ENCODE results near the gene PPIL3. TPM values are rescaled to one million over a fixed set of nuclear protein-coding genes. Genes with fewer than 3 reads are reported as not detected.

Gene PPIL3
- total and polyA plus RNA-seq, 10 donors = 20.3 to 180 (median 35.1) TPM

DNA sequence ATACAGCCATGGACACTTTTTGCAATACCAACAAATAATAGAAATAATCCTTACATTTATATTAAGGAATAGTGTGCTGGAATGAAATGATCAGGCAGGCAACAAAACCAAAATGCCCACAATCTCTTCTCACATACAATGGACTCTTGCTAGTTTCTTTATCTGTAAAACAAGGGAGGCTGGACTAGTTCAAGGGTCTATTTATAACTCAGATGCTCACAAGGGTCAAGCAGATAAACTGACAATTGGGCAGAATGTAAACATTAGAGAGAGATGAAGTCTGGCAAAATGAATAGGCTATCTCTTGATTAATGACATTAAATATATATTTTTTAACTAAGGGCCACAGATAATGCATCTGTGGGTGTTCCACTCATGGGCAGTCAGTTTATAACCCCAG is 11.4 kb downstream of the PPIL3 start:
- Histone ChIP-seq H3K36me3 (peaks cover 3 to 100% (median 83%) of the 10 kb centered on the region in 6 donors), H3K27me3 (replicated peaks in 1 of 7) (no peaks in the 10 kb centered on the region), H3K9me3 (no peaks in the 10 kb centered on the region), H3K4me3 (no peak overlapping the region), H3K27ac (no peak overlapping the region), H3K4me1 (no peaks in the 10 kb centered on the region)
- DNase-seq = no peak
- TF ChIP-seq POLR2A (IDR thresholded peaks at IDR 0.05) = no peak
- no peak for TF ChIP-seq POLR2AphosphoS5 (IDR thresholded peaks at IDR 0.05)
- TF ChIP-seq, protein P1, sequence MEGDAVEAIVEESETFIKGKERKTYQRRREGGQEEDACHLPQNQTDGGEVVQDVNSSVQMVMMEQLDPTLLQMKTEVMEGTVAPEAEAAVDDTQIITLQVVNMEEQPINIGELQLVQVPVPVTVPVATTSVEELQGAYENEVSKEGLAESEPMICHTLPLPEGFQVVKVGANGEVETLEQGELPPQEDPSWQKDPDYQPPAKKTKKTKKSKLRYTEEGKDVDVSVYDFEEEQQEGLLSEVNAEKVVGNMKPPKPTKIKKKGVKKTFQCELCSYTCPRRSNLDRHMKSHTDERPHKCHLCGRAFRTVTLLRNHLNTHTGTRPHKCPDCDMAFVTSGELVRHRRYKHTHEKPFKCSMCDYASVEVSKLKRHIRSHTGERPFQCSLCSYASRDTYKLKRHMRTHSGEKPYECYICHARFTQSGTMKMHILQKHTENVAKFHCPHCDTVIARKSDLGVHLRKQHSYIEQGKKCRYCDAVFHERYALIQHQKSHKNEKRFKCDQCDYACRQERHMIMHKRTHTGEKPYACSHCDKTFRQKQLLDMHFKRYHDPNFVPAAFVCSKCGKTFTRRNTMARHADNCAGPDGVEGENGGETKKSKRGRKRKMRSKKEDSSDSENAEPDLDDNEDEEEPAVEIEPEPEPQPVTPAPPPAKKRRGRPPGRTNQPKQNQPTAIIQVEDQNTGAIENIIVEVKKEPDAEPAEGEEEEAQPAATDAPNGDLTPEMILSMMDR (IDR thresholded peaks at IDR 0.05 in 8 of 11, conservative IDR thresholded peaks at IDR 0.05 in 3 of 11) = no peak
- intact Hi-C loops (cut with DNase I; ENCODE audit: low total_unique reads) = no loop called here

- peaks cover 3 to 90% (median 57%) of the 10 kb centered on the region in 6 donors for H3K36me3 ChIP-seq
- no peak for DNase-seq
- WGBS, 5 donors = 94 to 98% (median 94%) methylated on average over 6 of the region's 6 CpGs
These were observed 15.3 kb downstream of the PPIL3 start for GRCh38 chr2:200873560-200873959.

GRCh38 chr2:200871151-200871550 is 17.7 kb downstream of the PPIL3 start:
- intact Hi-C loops (cut with DNase I; ENCODE audit: low total_unique reads) = no loop called here
- peaks cover 0 to 14% (median 4%) of the 10 kb centered on the region in 6 donors for H3K4me1 ChIP-seq
- H3K4me3 ChIP-seq = no peak overlapping the region
- H3K27me3 ChIP-seq (replicated peaks in 1 of 7) = no peaks in the 10 kb centered on the region
- H3K36me3 ChIP-seq = peaks cover 0 to 66% (median 40%) of the 10 kb centered on the region in 6 donors
- TF ChIP-seq, protein P1 (IDR thresholded peaks at IDR 0.05 in 8 of 11, conservative IDR thresholded peaks at IDR 0.05 in 3 of 11) = no peak
- no peak for TF ChIP-seq POLR2A (IDR thresholded peaks at IDR 0.05)
- no peak for TF ChIP-seq POLR2AphosphoS5 (IDR thresholded peaks at IDR 0.05)
- WGBS, 5 donors = 68 to 83% (median 75%) methylated on average over 3 of the region's 3 CpGs
- DNase-seq = no peak
- H3K9me3 ChIP-seq = no peaks in the 10 kb centered on the region
- no peak overlapping the region for H3K27ac ChIP-seq

More at GRCh38 chr2:200873560-200873959, 15.3 kb downstream of the PPIL3 start:
- Histone ChIP-seq H3K9me3 (no peaks in the 10 kb centered on the region), H3K27ac (no peak overlapping the region), H3K27me3 (replicated peaks in 1 of 7) (no peaks in the 10 kb centered on the region), H3K4me3 (no peak overlapping the region), H3K4me1 (no peaks in the 10 kb centered on the region)
- TF ChIP-seq POLR2A (IDR thresholded peaks at IDR 0.05) = no peak
- TF ChIP-seq, protein P1 (IDR thresholded peaks at IDR 0.05 in 8 of 11, conservative IDR thresholded peaks at IDR 0.05 in 3 of 11) = no peak
- TF ChIP-seq POLR2AphosphoS5 (IDR thresholded peaks at IDR 0.05) = no peak
- intact Hi-C loops (cut with DNase I; ENCODE audit: low total_unique reads) = no loop called here

GRCh38 chr2:200869014-200869413 is 19.9 kb downstream of the PPIL3 start:
- no peak for TF ChIP-seq POLR2AphosphoS5 (IDR thresholded peaks at IDR 0.05)
- no peak for TF ChIP-seq POLR2A (IDR thresholded peaks at IDR 0.05)
- TF ChIP-seq, protein P1 (IDR thresholded peaks at IDR 0.05 in 8 of 11, conservative IDR thresholded peaks at IDR 0.05 in 3 of 11) = no peak
- Histone ChIP-seq H3K27ac (no peak overlapping the region), H3K36me3 (peaks cover 0 to 44% (median 21%) of the 10 kb centered on the region in 6 donors), H3K4me1 (peaks cover 4 to 29% (median 15%) of the 10 kb centered on the region in 6 donors), H3K4me3 (no peak overlapping the region), H3K9me3 (no peaks in the 10 kb centered on the region), H3K27me3 (replicated peaks in 1 of 7) (no peaks in the 10 kb centered on the region)
- intact Hi-C loops (cut with DNase I; ENCODE audit: low total_unique reads) = no loop called here
- no peak for DNase-seq
- WGBS, 5 donors = 74 to 97% (median 80%) methylated on average over 2 of the region's 2 CpGs
